ENCODE results near the gene CDH4. TPM values are rescaled to one million over a fixed set of nuclear protein-coding genes. Genes with fewer than 3 reads are reported as not detected.

Gene CDH4
- total and polyA plus RNA-seq, 2 of the 4 experiments (the other 2 are of a cell fraction): 1.6 to 3.5 TPM

DNA sequence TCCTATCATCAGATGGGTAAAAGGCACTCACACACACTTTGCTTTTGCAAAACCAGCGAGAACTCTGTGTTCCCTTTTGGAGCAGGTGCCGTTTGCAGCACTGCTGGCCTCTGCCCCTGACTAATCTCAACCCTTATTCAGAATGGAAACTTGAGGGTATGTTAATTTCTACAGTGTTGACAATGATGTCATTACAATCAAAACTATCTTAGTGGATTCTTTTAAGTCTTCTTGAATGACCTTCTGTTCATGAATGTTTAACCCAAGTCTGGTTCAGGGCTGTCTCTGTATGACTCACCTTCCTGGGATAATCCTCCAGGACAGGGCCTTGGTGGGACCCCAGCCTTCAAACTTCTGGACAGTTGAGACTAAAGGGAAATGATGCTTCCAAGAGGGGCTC is 197.9 kb downstream of the CDH4 start:
- H3K36me3 ChIP-seq (ENCODE audit: control insufficient read depth, insufficient read depth, low read length): no peaks in the 10 kb centered on the region
- ATAC-seq (ENCODE audit: low read depth) (peak; percentile 40; the same call in 1 of the 2 replicates), DNase-seq (peak; percentile 27)
- no peak overlapping the region for H2AK9ac ChIP-seq (replicated peaks; ENCODE audit: low read depth, low read length, poor library complexity)
- H3K4ac ChIP-seq (ENCODE audit: low read depth, low read length): no peak overlapping the region
- no peak overlapping the region for H3K18ac ChIP-seq (ENCODE audit: low read depth, low read length)
- no peak overlapping the region for H2BK120ac ChIP-seq (ENCODE audit: low read depth, low read length)
- H3K27ac ChIP-seq (ENCODE audit: insufficient read depth, low read length): no peak overlapping the region
- H3K9ac ChIP-seq (ENCODE audit: low read depth, low read length): no peak overlapping the region
- in situ Hi-C loops (cut with MboI; ENCODE audit: low sequenced_read_pairs) (no loop called here), intact Hi-C loops (cut with micrococcal nuclease) (no loop called here), dilution Hi-C loops (cut with HindIII; ENCODE audit: low sequenced_read_pairs, unreplicated experiment) (no loop called here)
- no peak overlapping the region for H2BK5ac ChIP-seq (ENCODE audit: low read depth, low read length, poor library complexity, severe bottlenecking)
- no peak overlapping the region for H4K8ac ChIP-seq (ENCODE audit: low read depth in 2 of 2, low read length in 2 of 2)
- WGBS, 2 experiments (ENCODE audit: extremely low coverage in 2 of 2, insufficient read length in 1 of 2): no CpG with 5 or more reads among the region's 2 CpGs
- H3K4me2 ChIP-seq (ENCODE audit: low read depth, low read length): no peak overlapping the region
- BruUV-seq (replicated peaks): no TSS peak
- no peak overlapping the region for H2AFZ ChIP-seq (replicated peaks; ENCODE audit: low read length, poor library complexity)
- ChIA-PET CTCF (no interaction called here), POLR2A (ENCODE audit: unreplicated experiment) (no interaction called here)
- no peak overlapping the region for H4K5ac ChIP-seq (ENCODE audit: low read depth, low read length)
- H2BK20ac ChIP-seq (ENCODE audit: low read depth, low read length): no peak overlapping the region
- H3K4me3 ChIP-seq (ENCODE audit: insufficient read depth, low read depth, low read length): no peak overlapping the region
- TF ChIP-seq RFX5 (IDR thresholded peaks at IDR 0.05; ENCODE audit: low read depth, low read length): no peak
- TF ChIP-seq BHLHE40 (IDR thresholded peaks at IDR 0.05; ENCODE audit: low read depth, low read length): no peak
- no peak for TF ChIP-seq CHD1 (IDR thresholded peaks at IDR 0.05; ENCODE audit: low read depth, low read length)
- TF ChIP-seq, protein P1, sequence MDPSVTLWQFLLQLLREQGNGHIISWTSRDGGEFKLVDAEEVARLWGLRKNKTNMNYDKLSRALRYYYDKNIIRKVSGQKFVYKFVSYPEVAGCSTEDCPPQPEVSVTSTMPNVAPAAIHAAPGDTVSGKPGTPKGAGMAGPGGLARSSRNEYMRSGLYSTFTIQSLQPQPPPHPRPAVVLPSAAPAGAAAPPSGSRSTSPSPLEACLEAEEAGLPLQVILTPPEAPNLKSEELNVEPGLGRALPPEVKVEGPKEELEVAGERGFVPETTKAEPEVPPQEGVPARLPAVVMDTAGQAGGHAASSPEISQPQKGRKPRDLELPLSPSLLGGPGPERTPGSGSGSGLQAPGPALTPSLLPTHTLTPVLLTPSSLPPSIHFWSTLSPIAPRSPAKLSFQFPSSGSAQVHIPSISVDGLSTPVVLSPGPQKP (IDR thresholded peaks at IDR 0.05; ENCODE audit: borderline replicate concordance, low read depth, low read length): no peak
- TF ChIP-seq MXI1 (IDR thresholded peaks at IDR 0.05; ENCODE audit: borderline replicate concordance, low read depth, low read length): no peak
- no peak for TF ChIP-seq NFE2L2 (IDR thresholded peaks at IDR 0.05; ENCODE audit: low read depth, low read length)
- no peak for TF ChIP-seq POLR2A (IDR thresholded peaks at IDR 0.05; ENCODE audit: low read depth, low read length)
- TF ChIP-seq RCOR1 (IDR thresholded peaks at IDR 0.05; ENCODE audit: insufficient replicate concordance, low read length): no peak
- TF ChIP-seq RAD21 (IDR thresholded peaks at IDR 0.05; ENCODE audit: low read length): no peak
- TF ChIP-seq FOS (IDR thresholded peaks at IDR 0.05; ENCODE audit: low read depth, low read length): no peak; the same call in 1 of the 2 replicates
- no peak for TF ChIP-seq SMC3 (IDR thresholded peaks at IDR 0.05; ENCODE audit: low read depth, low read length)
- TF ChIP-seq, protein P2, sequence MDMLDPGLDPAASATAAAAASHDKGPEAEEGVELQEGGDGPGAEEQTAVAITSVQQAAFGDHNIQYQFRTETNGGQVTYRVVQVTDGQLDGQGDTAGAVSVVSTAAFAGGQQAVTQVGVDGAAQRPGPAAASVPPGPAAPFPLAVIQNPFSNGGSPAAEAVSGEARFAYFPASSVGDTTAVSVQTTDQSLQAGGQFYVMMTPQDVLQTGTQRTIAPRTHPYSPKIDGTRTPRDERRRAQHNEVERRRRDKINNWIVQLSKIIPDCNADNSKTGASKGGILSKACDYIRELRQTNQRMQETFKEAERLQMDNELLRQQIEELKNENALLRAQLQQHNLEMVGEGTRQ (IDR thresholded peaks at IDR 0.05; ENCODE audit: low read depth, low read length): no peak
- TF ChIP-seq, protein P3, sequence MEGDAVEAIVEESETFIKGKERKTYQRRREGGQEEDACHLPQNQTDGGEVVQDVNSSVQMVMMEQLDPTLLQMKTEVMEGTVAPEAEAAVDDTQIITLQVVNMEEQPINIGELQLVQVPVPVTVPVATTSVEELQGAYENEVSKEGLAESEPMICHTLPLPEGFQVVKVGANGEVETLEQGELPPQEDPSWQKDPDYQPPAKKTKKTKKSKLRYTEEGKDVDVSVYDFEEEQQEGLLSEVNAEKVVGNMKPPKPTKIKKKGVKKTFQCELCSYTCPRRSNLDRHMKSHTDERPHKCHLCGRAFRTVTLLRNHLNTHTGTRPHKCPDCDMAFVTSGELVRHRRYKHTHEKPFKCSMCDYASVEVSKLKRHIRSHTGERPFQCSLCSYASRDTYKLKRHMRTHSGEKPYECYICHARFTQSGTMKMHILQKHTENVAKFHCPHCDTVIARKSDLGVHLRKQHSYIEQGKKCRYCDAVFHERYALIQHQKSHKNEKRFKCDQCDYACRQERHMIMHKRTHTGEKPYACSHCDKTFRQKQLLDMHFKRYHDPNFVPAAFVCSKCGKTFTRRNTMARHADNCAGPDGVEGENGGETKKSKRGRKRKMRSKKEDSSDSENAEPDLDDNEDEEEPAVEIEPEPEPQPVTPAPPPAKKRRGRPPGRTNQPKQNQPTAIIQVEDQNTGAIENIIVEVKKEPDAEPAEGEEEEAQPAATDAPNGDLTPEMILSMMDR (conservative IDR thresholded peaks at IDR 0.05; ENCODE audit: low read depth, low read length): no peak
- no peak for TF ChIP-seq MAZ (IDR thresholded peaks at IDR 0.05; ENCODE audit: borderline replicate concordance, low read depth, low read length)
- TF ChIP-seq CEBPB (IDR thresholded peaks at IDR 0.05; ENCODE audit: low read depth, low read length): no peak
- H2AK5ac ChIP-seq (ENCODE audit: low read depth, low read length): no peak overlapping the region
- H3K27me3 ChIP-seq (ENCODE audit: control insufficient read depth, insufficient read depth, low read length): no peaks in the 10 kb centered on the region
- H3K79me1 ChIP-seq (ENCODE audit: low read depth in 1 of 2, low read length in 2 of 2): no peaks in the 10 kb centered on the region
- no peak overlapping the region for H3K23ac ChIP-seq (ENCODE audit: low read depth, low read length)
- no peak overlapping the region for H2BK15ac ChIP-seq (ENCODE audit: low read depth, low read length)
- no peaks in the 10 kb centered on the region for H3K9me1 ChIP-seq (ENCODE audit: insufficient read depth, low read length)
- no peak overlapping the region for H3K14ac ChIP-seq (replicated peaks; ENCODE audit: low read depth, low read length)
- H3K9me3 ChIP-seq (ENCODE audit: control insufficient read depth, insufficient read depth, low read length): no peaks in the 10 kb centered on the region
- H3K56ac ChIP-seq (ENCODE audit: extremely low read depth, insufficient read depth, low read length): no peak overlapping the region
- H4K91ac ChIP-seq (ENCODE audit: insufficient read depth, low read depth, low read length): no peak overlapping the region
- H3K4me1 ChIP-seq (ENCODE audit: control insufficient read depth, insufficient read depth, low read length): no peaks in the 10 kb centered on the region
- H4K20me1 ChIP-seq (ENCODE audit: insufficient read depth, low read length): no peaks in the 10 kb centered on the region

All from IMR-90 (cell line).